Measurements from ENCODE around the gene HEBP2.
"Not testable (repeated sequence)": the region's sequence is repeated elsewhere in the genome, so short reads cannot be mapped to it uniquely, and the experiment has no call there.

HEBP2 gene

DNA sequence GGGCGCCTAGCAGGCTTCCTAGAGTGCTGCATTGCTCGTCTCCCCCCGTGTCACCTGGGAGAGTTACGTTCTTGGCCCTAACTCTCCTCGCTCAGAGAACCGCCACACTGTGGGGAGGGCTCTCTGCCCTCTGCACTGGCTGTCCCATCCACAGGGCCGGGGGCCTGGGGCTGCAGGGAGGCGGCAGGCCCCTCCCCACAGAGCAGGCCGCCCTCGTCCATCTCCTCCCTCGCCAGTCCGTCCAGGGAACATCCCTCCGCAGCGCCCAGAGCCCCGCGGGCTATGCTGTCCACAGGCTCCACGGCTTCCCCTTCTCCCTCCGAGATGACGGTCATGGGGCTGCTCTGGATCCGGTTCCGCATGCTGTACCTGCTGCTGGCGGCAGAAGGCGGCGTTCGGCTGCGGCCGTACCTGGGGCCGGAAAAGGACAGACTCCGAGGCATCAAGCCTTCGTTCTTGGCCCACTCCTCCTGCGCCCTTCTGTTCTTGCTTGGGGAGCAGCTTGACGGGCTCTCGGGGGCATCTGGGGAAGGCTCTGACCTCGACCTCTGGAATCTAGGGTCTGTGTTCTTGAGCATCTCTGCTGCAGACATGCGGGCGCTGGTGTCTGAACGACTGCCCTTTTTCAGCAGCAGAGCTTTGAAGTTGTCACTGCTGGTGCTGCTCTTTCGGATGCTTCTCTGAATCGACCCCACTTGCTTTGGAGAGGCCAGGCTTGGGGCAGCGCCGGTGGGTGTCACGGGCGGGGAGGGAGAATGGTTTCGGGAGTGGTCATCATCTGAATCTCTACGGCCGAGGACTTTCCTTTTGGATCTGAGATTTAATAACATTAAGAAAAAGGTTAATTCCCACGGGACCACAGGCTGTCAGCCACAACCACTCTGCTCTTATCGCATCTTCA, 20.2 kb downstream of the HEBP2 start:
- no peak for DNase-seq

DNA sequence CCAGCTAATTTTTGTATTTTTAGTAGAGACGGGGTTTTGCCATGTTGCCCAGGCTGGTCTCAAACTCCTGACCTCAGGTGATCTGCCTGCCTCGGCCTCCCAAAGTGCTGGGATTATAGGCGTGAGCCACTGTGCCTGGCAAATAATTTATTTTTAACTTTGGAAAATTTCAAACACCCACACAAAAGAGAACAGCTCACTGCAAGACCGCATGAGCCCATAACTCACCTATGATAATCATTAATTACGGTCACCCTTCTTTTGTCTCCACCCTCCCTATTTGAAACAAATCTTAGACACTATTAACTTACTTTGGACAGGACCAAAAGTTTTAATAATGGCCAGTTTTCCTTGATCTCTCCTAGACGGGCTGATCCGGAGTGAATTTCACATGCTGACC, 21.2 kb downstream of the HEBP2 start:
- not testable (repeated sequence) for DNase-seq

DNA sequence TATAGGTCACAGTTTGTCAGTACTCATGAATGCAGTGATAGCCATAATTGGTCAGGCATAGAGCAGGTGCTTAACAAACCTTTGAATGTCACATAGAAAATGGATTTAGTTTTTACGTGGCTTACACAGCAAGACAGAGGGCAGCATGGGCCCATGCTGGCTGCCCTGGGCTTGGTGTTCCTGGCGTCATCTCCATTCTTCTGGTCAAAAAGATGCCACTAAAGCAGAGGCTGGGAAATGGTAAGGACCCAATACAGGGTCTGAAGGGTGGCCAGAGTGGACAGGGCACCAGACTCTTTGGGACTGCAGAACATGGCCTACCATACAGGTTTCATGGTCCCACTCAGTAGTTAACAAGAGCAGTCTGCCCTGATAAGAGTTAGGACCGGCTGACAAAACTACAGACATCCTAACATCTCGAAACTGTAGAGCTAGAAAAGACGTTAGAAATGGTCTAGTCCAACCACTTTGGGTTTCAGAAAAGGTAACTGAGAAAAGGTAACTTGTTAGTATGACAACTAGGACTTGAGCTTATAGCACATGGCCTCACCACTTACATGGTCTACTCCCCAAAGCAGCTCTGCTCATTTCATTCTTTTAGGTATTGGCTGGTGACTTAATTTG, 22.6 kb downstream of the HEBP2 start:
- no peak for DNase-seq

DNA sequence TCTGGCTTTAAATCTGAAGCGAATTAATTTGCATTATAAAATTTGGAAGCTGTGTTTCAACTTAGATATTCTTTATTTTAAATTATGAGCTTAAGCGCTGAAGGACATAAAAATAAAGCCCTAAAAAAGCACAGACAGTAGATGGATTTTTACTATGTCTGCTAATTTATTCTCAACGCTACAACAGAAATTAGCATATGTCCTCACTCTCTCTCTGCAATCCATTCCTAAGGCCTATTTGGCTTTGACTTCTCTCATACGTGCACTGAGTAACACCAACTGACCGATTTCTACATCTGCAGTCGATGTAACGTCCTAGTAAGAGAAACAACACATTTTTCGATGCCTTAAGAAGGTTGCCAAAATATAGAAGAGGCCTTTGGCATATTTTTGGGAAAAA, 23.7 kb downstream of the HEBP2 start:
- DNase-seq, result no peak

DNA sequence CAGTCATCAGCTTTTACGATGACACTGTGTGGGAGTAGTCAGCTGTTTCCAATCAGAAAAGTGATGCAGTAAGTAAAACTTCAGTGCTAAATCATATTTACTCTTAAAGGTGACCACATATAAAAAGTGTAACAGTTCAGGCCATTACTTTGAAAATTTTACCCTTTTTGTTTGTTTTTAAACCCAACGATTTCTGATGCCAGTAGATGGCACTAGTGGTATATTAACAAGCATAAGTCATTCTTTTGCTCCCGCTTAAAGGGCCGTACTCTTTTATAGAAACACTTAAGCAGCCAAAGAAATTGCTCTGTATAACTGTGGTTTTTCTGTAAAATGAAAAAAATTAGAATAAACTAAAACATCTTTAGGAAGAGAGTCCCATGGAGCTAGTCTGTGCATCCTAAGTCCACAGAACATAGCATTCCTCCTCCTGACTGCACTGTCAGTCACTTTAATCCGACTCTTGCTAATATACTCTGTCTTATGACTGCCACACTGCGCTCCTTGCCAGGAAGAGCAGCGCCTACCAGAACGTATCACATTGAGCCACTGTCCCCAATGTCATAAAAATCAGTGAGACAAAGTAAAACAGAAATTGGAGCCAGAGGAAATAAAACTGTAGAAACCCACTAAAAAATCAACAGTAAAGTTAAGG, 25.0 kb downstream of the HEBP2 start:
- DNase-seq, result peak; percentile 49

DNA sequence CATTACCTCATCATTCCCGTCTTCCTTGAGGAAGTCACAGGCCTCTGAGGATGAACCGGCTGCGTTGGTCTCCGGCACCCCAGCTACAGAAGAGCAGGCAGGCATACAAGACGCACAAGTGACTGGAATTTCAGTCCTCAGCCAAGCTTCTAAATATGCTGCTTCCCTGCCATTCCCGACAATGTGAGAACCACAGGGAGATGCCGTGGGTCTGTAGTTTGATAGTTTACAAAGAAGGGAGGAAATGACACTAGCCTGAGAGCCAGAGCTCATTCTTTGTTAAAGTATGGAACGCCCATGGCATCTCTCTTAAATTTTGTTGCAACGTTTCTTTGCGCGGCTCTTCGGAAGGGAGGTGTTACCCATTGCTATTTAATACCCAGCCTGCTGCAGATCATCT, 25.7 kb downstream of the HEBP2 start:
- DNase-seq, result no peak

DNA sequence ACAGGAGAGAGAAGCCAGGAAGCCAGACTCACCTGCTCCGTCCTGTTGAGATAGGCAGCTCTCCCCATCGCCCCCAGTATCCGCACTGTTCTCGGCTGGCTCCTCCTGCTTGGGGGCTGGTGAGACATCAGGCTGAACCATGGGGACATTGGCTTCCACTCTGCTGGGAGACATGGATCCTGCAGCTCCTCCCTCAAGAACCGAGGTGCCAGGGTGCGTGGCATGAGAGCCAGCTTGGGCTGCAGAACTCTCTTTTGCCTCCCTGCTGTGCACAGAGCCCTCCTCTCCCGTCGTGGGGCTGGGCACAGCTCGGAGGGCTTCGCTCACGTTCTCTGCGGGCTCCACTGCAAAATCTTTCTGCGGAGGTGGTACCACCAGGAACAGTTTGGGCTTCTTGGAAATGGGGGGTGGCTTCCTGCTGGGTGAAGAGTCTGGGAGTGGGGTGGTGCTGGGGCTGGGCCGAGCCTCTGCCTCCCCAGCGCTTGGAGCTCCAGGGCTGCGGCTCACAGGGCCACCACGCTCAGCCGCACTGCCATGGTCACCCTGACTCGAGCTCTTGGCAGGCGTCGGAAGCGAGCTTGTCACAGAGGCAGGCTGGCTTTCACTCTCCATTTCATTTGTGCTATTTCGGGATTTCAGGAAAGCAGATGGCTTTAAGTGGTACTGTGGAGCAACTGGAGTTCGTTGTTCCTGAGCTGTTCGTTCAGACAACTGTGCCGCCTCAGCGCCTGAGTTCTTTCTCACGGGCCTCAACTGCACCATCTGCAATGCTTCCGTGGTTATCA, 26.5 kb downstream of the HEBP2 start:
- no peak for DNase-seq

DNA sequence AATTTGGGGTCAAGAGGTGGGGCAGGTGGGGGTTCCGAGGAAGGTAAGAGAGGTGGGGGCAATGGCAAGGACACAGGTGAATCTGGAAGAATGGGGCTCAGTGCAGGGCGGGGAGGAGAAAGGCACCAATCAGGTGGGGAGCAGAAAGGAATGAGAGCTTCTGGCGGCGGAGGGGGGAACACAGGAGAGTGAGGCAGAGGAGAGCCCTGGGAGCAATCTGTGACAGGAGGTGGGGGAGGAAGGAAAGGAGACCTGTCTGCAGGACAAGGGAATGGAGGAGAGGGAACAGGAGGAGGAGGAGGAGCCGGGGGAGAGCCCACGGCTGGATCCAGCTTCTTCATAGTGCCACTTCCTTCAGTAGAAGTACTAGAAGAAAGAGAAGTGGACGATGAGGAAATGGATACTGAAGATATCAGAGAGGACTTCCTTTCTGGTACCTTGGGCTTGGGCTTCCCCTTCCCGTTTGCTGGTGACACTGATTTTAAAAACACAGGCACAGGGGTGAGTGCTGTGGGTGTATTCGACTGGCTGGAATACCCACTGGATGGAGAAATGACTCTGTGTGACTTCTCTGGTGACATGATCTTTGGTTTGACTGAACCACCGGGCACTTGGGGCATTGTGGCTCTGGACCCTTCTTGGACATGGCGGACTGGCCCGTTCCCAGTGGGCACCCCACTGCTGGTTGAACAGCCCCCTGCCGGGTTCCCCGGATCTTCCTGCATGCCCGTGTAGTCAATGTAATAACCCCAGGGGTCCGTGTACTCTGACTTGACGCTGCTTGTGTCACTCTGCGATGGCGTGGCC, 27.4 kb downstream of the HEBP2 start:
- no peak for DNase-seq

DNA sequence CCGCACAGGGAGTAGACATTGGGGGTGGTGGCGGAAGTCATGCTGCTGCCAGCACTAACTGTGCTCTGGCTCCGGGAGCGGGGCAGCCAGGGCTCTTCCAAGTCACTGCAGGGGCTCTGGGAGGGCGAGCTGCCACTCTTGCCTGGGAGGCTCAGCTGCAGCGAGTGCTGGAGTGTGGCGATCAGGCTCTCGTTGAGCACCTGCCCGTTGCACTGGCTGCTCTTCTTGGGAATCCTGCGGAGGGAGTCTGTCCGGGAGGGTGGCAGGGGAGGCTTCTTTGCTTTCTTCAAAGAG, 28.0 kb downstream of the HEBP2 start:
- no peak for DNase-seq

DNA sequence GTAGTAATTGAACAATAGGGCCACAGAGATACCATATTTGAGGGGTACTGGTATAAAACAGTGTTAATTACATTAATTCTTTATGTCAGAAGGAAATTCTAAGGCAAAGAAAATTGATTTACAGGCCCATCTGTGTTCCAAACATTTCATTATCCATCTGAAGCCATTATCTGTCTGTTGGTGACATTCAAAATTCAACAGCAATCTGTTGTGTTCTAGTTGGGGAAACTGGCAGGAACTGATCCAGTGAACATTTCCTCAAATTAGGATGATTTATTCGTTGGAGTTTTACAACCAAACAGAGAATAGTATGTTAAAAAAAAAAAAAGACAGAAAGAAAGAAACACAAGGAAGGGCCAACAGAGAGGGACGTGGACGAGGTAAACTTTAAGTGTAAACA, 30.1 kb downstream of the HEBP2 start:
- no peak for DNase-seq

DNA sequence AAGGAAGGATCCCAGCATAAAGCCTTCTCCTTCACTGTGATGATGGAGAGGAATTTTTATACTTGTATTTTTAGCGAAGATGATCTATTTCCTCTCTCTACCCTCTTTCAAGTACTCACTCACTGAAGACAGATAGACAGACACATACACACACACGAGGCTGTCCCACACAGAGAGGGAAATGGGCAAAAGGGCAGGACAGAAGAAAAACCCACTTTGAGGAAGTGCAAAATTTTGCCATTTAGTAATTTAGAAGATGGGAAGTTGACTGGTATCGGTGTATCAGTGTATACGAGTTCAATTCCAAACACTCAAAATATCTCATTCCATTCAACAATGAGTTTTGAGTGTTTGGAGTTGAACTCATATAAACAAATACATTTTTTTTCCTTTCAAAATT, 30.9 kb downstream of the HEBP2 start:
- DNase-seq, result no peak

DNA sequence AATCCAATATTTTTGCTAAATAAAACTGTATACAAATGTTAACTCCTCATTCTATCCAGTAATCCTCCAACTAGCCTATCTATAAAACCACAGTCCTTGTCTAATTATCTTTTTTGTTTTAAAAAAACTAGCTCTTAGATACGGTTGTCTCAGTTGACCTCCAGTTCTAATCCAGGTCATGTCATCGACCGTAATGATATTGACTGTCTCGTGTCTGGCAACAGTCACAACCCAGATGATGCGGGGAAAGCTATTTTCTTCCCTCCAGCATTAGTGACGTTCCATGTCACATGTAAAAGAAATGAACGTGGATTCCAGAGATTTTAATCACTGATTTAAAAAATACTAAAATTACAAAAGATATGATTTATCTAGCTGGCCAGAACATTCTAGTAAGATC, 35.5 kb downstream of the HEBP2 start:
- no peak for DNase-seq

DNA sequence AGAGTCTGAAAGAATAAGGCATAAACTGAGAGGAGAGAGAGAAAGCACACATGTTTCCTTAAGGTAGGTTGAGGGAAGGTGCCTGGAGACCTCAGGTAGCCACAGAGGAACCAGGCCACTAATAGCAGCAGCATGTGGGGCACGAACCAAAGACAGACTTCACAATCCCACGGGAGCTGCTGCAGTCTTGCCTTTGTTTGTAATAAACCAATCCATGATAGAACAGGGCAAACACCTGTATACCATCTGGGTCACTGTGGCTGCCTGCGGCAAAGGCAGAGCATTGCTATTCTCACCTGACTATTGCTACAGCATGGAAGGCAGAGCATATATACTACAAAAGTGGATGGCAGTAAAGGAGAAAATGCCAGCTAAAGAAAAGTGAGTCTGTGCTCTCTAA, 36.3 kb downstream of the HEBP2 start:
- no peak for DNase-seq

DNA sequence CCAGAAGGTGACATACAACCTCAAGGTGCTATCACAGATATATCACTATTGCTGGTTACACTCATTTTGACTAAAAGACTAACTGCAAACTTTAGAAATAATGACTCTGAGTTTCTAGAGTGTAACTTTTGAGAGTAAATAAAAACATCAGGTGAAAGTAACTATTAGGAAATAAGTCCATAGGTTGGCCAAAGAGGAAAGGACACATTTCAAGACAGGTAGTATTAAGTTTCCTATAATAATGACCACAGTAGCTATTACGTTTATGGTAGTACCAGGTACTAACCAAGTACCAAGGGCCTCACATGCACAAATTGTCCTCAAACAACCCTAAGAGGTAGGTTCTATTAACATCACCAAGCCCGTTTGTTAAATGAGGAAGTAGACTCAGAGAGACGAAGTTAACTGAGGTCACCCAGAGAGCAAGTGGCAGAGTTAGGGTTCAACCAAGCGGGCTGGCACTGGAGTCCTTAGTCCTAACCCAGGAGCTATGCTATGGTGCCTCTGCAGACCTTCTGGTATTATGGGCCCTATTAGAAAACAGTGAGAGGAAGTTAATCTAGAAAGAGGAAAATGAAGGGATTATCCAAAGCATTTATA, 36.8 kb downstream of the HEBP2 start:
- no peak for DNase-seq

DNA sequence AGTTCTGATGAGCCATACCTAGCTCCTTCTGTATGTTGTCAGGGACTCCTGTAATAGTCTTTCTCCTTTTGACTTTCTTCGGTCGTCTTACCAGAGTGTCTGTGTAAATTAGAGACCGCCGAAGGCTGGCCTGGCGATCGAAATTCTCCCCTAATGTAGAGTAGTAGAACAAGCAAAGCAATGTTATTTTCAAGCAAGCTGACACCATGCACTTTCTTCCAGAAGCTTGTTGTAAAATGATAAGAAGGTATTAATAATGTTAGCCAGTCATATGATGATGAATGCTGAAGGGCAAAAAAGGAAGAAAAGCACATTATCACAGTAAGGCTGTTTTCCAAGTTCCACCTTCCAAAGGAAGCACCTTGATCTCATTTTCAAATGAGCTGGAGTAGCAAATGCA, 37.9 kb downstream of the HEBP2 start:
- DNase-seq, result no peak

DNA sequence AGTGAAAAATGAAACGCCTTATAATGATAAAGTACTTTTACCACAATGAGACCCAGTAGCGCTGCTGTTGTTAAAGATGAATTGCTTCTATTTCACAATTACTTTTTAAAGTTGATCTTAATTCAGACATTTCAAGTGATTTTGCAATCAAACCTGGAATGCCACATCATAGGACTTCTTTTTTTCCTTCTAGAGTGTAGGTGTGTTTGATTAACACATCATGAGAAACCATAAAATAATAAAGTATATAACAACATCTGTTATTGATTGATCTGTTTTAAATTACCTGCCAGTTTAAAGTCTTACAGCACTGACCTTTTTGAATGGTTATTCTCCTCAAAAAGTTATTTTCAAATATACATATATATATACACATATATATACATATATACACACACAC, 38.6 kb downstream of the HEBP2 start:
- DNase-seq, result no peak

DNA sequence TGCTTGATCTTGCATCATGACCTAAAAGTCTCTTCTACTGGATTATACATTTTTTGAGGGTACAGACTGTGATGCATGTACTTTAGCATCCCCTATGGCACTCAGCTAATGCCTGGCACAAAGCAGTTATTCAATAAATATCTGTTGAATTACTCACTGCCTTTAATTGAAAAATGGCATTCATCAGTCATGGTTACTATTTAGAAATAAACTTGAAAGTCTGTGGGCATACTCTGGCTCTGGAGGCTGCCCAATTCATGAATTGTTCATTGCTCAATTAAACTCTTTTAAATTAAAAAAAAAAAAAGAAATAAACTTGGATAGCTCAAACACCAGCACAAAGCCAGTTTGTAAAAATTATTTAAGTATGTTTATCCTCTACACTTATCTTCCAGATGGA, 40.0 kb downstream of the HEBP2 start:
- no peak for DNase-seq

DNA sequence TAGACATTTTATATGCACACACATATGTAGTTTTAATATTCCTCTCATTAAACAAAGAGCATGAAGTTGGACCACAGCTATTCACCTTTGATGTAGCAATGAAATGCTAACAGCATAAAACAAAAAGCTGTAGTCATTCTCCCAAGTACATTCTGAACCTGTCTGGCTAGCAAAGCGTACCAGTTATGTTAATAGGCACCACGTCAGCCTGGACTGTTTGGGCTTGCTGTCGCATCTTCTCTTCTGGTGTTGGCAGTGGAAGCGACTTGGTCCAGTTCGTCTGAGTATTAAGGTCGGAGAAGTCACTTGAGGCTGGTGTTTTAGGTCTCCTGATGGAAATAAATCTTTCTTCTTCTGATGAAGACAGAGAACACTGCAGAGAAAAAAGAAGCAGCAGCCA, 42.8 kb downstream of the HEBP2 start:
- DNase-seq, result no peak

DNA sequence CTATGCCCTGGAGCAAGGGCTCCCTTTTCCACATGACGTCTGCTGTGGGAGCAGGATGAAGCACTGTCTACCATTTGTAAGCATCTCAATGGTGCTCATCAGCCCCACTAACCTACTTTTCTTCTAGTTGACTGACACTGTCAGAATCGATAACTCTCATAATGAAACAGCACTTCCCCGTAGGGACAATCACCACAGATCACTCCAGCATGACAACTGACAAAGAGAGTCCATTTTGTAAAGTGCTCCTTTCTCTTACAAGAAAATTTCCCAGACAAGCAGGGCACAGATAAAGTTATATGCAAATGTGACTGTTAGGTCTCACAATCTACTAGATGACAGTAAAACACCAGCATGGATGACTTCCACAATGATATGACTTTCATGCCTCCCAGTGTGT, 46.4 kb downstream of the HEBP2 start:
- DNase-seq, result no peak

DNA sequence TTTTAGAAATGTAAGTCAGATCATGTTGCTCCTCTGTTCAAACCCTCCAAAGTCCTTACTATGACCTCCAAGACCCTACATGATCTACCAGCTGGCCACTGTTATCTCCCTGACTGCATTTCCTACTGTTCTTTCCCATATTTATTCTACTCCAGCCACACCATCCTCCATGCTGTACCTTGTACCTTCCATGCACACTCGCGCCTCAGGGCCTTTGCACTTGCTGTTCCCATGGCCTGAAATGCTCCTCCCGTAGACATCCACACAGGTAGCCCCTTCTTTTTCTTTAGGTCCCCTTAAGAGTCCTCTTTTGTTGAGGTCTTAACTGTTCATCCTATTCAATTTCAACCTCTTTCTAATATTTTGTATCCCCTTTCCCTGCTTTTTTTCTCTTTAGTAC, 47.0 kb downstream of the HEBP2 start:
- DNase-seq, result no peak

DNA sequence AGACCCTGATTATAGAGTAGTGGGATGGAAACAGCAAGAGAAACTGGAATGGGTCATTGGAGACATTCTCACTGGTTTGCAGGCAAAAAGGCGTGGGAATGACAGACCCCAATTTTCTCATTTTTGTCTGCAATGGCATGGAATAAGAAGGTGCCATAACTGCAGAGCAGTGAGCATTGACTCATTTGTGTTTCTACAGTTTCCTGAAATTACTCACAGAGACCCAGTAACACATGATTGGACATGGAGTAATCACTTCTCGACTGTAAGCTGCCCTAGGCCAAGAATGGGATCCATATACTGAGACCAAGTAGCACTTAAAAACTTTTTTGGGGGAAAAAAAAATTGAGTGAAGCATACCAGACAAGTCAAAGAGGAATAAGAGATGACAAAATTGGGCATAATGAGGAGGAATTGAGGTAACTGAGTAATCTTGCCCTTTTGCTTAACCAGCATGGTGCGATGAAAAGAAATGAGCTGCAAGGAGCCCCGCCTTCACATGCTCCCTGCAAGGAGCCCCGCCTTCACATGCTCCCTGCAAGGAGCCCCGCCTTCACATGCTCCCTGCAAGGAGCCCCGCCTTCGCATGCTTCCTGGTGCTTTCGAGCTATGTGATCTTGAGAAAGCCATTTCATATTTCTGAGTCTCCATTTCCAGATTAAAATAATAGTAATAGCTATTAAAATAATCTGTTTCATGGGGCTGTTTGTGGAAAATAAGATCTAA, 51.1 kb downstream of the HEBP2 start:
- DNase-seq, result no peak

Measured in RPMI8226 (cell line).